T-helper 2 cell (primary cell): ENCODE measurements around the gene DSCAM.

Experiments used
- DNase-seq, 5 experiments: peaks; one replicate each; pipeline versions ENCODE4 v3.0.0 to v3.0.0-alpha.2; 2012 to 2022

Gene DSCAM

GRCh38 chr21:40200946-40201345, 646.0 kb downstream of the DSCAM start:
- no peak for DNase-seq

DNA sequence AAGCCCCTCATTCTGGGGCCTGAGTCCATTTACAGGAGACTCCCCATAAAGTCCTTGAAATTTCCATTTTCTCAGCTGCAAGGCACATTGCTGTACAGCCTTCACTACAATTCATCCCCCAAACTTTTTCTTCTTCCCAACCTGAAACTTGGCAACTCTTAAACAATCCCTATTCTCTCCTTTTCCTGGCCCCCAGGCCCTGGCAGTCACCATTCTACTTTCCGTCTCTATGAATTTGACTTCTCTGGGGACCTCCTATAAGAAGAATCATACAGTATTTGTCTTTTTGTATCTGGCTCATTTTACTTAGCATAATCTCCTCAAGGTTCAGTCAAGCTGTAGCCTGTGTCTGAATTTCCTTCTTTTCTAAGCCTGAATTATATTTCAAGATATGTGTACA, 646.8 kb downstream of the DSCAM start:
- DNase-seq: no peak

DNA sequence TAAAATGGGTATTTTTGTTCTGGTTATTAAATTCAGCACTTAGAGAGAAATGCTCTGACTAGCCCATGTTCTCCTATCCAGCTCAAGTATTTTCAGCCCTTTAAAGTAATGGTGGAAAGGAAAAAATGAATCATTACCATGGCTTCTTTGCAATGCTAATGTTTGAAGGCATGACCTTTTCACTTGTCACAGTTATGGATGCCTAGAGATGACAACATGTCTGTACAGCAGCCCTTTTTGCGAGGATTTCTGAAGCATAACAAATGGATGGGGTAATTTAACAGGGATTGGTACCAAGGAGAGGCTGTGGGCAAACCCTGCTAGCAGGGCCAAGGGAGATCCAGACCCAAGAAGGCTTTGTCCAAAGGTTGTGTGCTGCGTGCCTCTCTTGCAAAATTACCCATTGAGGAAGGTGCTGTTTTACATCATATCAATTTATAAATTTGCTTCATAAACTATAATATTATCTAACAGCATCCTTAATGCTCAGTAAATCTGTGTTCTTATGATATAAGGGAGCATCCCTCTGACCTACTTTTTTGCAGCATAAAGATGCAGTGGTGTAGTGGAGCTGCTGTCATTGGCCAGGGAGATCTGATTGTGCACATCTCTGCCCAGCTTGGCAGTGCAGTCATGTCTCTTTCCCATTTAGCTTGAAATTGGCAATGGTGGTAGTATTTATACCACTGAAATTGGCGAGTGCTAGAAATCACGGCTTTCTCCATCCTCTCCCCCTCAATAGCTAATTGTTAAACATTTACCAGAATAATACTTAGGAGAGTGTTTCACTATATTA, 652.6 kb downstream of the DSCAM start:
- DNase-seq: no peak

GRCh38 chr21:40191616-40192015, 655.3 kb downstream of the DSCAM start:
- no peak for DNase-seq

DNA sequence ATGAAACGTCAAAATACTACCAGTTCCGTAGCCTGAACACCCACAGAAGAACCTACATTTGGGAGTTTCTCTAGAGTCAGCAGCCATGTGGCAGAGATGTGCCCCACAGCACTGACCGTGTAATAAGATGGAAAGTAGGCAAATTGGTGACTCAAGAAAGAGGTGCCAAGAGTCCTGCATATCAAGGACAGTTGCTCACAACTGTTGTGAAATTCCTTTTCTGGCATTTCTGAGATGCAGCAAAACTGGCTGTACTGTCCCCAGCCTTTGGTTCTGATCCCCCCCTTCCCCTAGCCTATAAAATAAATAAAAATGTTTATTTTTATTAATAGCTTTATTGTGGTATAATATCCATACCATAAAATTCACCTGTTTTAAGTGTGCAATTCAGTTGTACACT, 655.8 kb downstream of the DSCAM start:
- no peak for DNase-seq

- no peak for DNase-seq
These were observed 658.9 kb downstream of the DSCAM start for GRCh38 chr21:40187946-40188654.

GRCh38 chr21:40187244-40187643, 659.7 kb downstream of the DSCAM start:
- DNase-seq: no peak

DNA sequence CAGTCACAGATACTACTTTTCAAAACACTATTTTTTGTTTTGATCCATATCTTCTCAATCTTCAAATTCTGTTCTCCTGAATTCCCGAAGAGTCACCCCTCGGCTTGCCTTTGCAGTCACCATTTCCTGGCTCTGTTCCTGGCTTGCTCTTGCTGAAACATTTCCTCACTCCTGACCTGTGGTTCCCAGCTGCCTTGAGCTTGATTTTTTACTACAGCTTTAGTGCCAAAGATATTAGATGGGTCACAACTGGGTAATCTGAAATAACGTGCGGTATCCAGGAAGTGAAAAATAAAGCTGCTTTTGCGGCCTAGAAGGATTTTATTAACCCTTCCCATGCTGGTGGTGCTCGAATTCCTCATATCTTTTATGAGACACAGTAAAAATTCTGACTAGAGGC, 660.9 kb downstream of the DSCAM start:
- no peak for DNase-seq

GRCh38 chr21:40185208-40185607, 661.8 kb downstream of the DSCAM start:
- no peak for DNase-seq

GRCh38 chr21:40182491-40182890, 664.5 kb downstream of the DSCAM start:
- peak in 1 of 5 experiments; percentile 5 for DNase-seq

DNA sequence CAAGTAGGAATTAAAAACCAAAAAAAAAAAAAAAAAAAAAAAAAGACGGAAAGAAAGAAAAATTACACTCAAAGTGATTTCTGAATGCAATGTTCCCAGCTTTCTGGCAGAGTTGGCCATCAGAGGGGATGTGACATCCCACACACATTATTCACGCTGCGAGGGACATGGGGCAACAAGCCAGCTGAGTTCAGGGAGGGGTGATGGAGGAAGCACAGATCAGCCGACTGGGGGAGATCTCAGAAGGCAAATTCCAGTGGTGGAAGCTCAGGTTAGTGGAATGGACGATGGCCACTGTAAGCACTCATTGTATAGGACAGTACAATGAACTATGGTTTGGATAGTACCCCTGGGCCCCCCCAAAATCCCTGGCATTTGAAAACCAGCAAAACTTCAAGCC, 667.8 kb downstream of the DSCAM start:
- no peak for DNase-seq

- DNase-seq: no peak
These were observed 668.2 kb downstream of the DSCAM start for GRCh38 chr21:40178726-40179125.

DNA sequence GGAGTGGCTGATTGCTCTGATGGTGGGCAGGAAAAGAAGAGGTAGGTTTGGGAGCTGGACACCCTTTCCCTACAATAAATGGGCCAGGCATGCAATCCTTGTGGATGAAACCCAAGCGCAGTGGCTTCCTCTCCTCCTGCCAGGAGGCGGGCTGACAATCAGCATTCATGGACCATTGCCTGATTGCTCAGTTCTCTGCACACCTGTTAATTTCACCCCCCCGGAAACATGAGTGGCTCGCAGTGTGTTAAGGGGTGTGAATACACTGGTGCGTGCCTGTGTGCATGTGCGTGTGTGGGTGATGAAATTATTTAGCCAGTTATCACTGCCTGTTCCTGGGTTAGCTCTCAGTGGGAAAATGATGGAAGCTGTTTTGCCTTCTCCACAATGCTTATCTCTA, 669.0 kb downstream of the DSCAM start:
- DNase-seq: no peak

DNA sequence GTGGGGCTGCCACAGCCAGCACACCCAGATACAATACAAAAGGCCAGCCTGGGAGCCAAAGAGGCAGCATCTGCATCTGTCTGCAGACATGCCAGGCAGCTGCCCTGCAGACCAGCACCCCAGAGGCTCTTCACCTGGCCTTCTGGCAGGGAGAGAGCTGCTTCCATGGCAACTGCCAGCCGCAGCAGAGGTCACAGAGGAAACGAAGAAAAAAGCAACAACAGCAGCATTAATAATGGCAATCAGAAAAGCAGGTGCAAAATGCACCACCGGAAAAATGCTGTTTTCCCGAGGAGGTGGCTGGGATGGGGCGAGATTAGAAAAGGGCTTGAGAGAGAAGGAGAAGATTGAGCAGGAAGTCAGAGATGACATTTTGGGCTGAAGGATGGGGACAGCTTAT, 670.2 kb downstream of the DSCAM start:
- no peak for DNase-seq

GRCh38 chr21:40173816-40174215, 673.1 kb downstream of the DSCAM start:
- DNase-seq: no peak

- no peak for DNase-seq
These were observed 677.0 kb downstream of the DSCAM start for GRCh38 chr21:40169971-40170370.

GRCh38 chr21:40166291-40166843, 680.6 kb downstream of the DSCAM start:
- DNase-seq: no peak

DNA sequence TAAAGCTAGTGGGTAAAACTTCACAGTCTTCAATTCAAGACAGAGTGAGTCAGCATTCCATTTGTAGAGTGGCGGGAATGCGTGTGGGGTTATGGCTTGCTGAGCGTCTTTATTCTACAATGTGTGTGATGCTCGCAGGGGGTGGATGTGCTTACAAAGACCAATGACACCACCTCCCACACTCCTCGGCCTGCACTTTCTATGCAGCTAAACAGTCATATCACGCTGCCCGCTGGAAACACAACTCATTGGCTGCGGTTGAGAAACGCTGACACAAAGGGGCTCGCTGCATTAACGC, 681.2 kb downstream of the DSCAM start:
- DNase-seq: no peak

DNA sequence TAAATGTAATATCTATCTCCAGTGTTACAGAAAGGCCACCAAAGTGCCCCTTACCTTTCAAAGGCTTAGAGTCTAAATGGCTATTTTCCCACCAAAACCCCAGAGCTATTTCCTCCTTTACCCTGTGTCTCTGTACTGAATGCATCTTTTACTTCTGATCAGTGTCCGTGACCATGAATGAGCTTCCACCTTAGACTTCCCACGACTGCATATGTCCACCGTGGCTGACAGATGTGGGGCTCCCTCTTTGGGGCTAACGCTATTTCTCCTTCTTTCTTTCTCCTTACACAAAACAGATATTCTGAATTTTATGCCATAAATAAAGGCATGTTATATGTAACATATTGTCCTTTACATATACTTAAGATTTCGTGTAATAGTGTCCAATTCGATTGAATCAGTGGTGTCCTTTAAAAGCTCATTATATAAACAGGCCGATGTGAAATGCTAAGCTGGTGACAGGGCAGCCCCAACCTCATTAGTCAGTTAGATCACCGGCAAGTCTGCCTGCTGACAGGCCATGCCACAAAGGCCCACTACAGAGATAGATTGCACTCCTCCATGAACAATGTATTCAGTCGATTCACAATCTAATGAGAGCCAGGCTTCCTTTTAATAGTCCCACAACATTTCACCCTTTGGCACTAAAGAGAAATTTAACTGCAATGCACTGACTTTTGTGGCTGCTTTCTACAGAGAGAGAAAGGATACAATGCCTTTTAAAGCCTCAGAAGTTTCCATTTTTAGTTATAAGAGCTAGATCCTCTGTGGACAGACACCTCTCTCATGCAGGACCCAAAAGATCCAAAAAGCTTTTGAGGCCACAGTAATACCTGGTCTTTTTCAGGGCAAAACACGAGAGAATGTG, 681.8 kb downstream of the DSCAM start:
- DNase-seq: no peak

DNA sequence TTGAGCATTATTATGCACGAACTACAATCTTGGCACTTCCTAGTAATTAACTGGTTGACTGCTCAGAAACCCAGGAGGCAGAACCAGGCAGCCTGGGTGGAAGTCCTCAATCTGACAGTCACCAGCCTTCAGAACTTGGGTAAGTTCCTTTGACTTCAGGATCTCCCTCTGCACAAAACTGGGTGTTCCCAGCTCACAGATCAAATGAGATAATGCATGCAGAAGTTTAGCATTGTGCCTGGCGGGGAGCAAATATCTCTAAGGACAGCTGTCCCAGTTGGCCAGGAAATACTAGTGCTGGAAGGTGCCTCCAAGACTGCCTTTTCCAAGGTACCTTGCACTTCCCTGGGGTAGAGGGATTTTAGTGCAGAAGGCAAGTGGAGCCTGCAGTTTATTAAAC, 684.9 kb downstream of the DSCAM start:
- DNase-seq: no peak

GRCh38 chr21:40160911-40161310, 686.0 kb downstream of the DSCAM start:
- no peak for DNase-seq

DNA sequence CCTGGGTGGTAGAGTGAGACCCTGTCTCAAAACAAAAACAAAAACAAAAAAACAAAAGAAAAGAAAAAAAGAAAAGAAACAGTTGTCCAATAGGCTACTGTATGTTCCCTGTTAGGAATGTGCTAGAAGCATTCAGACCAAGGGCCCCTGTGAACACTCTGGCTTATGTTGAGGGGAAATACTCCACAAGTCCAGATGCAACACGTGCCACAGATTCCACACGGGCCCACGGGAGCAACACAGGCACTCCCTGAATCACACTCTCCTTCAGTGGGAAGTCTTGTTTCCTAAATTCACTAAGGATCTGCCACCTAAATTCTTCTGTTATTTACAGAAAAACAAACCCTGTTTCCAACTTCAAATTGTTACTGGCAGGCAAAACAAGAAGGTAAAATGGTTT, 688.6 kb downstream of the DSCAM start:
- DNase-seq: no peak

DNA sequence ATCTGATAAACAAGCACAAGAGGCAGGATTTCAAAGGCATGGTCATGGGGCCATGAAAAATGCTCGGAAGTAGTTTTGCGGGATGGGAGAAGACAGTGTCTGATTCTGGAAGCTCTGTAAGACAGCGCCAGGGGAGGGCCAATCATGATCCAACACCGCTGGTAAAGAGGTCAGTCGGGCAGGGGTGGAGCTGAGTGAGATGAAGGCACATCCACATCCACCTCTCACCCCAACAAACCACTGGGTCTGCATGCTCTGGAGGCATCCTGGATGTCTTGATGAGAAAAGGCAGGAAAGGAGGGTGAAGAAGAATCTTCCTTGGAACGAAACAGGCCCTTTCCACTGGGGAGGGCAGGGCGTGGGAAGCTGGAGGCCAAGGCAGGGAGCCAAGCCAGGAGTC, 691.4 kb downstream of the DSCAM start:
- no peak for DNase-seq
